Peyer's patch (tissue), 4 donors: ENCODE measurements around the gene FOXO6.

ENCODE experiments used
- POLR2A ChIP-seq, 2 donors: fragments of 450-650 bp; IDR thresholded peaks; one replicate each; pipeline ENCODE4 v1.5.1; 2017; ENCODE audit warnings: antibody characterized with exemption in 2 of 2, mild to moderate bottlenecking in 2 of 2, moderate library complexity in 2 of 2
- TF ChIP-seq, protein P1 (sequence below), 6 experiments: fragments of 450-650 bp in 4 of 6; fragments of 200-600 bp in 2 of 6; sonication (generic) in 1 of 6; IDR thresholded peaks; one replicate each; pipeline ENCODE4 v1.5.1; 2017 to 2019; ENCODE audit warnings: antibody characterized with exemption in 6 of 6, mild to moderate bottlenecking in 3 of 6, moderate library complexity in 1 of 6

DNA sequence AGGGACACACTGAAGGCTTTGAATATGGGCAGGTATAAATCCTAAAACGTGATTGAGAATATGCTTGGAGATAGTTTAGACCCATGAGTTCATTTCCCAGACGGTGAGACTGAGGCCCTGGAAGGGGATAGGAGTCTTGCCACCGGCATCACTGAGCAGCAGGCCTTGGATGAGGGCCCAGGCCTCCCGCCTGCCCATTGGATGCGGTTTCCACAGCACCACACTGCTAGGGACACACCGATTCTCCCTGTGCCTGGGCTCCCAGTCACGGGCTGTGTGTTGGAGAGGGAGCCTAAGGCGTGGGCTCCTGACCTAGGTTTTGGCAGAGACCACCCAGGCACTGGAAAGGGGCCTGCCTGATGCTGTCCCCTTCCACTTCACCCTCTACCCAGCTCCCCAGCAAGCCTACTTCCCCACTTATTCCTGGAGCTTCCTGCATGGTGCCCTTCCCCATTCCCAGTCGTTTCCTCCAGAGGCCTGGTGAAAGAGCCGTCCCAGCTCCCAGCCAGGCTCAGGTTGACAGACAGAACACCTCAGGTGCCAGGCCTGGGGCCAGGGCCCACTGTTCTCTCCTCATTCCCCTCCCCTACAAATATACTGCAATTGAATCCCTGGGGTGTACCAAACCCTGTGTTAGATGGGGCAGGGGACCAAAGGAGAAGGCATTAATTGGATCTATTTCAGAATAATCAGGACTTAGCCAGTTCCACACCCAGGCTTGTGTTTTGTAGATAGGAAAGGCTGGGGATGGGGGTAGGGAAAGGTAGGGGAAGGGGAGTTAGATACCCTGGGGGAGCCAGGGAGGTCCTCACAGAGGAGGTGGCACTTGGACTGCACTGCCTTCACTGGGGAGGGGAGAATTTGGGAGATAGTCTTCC is 3.4 kb downstream of the FOXO6 start:
- TF ChIP-seq, protein P1, sequence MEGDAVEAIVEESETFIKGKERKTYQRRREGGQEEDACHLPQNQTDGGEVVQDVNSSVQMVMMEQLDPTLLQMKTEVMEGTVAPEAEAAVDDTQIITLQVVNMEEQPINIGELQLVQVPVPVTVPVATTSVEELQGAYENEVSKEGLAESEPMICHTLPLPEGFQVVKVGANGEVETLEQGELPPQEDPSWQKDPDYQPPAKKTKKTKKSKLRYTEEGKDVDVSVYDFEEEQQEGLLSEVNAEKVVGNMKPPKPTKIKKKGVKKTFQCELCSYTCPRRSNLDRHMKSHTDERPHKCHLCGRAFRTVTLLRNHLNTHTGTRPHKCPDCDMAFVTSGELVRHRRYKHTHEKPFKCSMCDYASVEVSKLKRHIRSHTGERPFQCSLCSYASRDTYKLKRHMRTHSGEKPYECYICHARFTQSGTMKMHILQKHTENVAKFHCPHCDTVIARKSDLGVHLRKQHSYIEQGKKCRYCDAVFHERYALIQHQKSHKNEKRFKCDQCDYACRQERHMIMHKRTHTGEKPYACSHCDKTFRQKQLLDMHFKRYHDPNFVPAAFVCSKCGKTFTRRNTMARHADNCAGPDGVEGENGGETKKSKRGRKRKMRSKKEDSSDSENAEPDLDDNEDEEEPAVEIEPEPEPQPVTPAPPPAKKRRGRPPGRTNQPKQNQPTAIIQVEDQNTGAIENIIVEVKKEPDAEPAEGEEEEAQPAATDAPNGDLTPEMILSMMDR (IDR thresholded peaks at IDR 0.05): no peak
- TF ChIP-seq POLR2A (IDR thresholded peaks at IDR 0.05): no peak
